Measurements from ENCODE around the gene LUC7L3. TPM values are rescaled to one million over a fixed set of nuclear protein-coding genes. Genes with fewer than 3 reads are reported as not detected.

The LUC7L3 gene
- total and polyA plus RNA-seq, 2 of the 13 experiments (the other 11 are each of a cell fraction or from before 2014, with no cell fraction given): 108 to 120 TPM

DNA sequence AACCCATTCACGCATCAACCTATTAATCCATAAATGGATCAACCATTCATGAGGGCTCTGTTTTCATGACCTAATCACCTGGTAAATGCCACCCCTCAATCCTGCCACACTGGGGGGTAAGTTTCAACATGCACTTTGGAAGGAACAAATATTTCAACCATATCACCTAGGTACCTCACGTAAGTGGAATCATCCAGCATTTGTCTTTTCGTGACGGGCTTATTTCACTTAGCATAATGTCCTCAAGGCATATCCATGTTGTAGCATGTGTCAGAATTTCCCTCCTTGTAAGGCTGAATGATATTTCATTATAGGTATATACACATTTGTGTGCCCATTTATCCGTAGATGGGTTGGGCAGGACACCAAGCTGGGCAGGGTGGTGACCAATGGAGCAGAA, 47.3 kb upstream of the LUC7L3 start (continued):
- TF ChIP-seq ZNF17 (CRISPR knock-in tag; IDR thresholded peaks at IDR 0.05) (no peak), ZNF782 (CRISPR knock-in tag; IDR thresholded peaks at IDR 0.05; ENCODE audit: borderline replicate concordance) (no peak), ZFP1 (CRISPR knock-in tag; IDR thresholded peaks at IDR 0.05) (no peak), ZNF160 (CRISPR knock-in tag; IDR thresholded peaks at IDR 0.05) (no peak), CBX5 (CRISPR knock-in tag; IDR thresholded peaks at IDR 0.05; ENCODE audit: borderline replicate concordance) (no peak), ZNF235 (CRISPR knock-in tag; IDR thresholded peaks at IDR 0.05; ENCODE audit: borderline replicate concordance) (no peak)
- TF ChIP-seq, protein P1, sequence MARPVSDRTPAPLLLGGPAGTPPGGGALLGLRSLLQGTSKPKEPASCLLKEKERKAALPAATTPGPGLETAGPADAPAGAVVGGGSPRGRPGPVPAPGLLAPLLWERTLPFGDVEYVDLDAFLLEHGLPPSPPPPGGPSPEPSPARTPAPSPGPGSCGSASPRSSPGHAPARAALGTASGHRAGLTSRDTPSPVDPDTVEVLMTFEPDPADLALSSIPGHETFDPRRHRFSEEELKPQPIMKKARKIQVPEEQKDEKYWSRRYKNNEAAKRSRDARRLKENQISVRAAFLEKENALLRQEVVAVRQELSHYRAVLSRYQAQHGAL (CRISPR knock-in tag; IDR thresholded peaks at IDR 0.05; ENCODE audit: not compliant biosample characterization): no peak
- TF ChIP-seq, protein P2, sequence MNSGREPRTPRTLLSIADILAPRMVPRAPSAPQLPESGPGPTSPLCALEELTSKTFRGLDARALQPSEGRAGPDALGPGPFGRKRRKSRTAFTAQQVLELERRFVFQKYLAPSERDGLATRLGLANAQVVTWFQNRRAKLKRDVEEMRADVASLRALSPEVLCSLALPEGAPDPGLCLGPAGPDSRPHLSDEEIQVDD (CRISPR knock-in tag; IDR thresholded peaks at IDR 0.05; ENCODE audit: borderline replicate concordance): no peak
- TF ChIP-seq, protein P3, sequence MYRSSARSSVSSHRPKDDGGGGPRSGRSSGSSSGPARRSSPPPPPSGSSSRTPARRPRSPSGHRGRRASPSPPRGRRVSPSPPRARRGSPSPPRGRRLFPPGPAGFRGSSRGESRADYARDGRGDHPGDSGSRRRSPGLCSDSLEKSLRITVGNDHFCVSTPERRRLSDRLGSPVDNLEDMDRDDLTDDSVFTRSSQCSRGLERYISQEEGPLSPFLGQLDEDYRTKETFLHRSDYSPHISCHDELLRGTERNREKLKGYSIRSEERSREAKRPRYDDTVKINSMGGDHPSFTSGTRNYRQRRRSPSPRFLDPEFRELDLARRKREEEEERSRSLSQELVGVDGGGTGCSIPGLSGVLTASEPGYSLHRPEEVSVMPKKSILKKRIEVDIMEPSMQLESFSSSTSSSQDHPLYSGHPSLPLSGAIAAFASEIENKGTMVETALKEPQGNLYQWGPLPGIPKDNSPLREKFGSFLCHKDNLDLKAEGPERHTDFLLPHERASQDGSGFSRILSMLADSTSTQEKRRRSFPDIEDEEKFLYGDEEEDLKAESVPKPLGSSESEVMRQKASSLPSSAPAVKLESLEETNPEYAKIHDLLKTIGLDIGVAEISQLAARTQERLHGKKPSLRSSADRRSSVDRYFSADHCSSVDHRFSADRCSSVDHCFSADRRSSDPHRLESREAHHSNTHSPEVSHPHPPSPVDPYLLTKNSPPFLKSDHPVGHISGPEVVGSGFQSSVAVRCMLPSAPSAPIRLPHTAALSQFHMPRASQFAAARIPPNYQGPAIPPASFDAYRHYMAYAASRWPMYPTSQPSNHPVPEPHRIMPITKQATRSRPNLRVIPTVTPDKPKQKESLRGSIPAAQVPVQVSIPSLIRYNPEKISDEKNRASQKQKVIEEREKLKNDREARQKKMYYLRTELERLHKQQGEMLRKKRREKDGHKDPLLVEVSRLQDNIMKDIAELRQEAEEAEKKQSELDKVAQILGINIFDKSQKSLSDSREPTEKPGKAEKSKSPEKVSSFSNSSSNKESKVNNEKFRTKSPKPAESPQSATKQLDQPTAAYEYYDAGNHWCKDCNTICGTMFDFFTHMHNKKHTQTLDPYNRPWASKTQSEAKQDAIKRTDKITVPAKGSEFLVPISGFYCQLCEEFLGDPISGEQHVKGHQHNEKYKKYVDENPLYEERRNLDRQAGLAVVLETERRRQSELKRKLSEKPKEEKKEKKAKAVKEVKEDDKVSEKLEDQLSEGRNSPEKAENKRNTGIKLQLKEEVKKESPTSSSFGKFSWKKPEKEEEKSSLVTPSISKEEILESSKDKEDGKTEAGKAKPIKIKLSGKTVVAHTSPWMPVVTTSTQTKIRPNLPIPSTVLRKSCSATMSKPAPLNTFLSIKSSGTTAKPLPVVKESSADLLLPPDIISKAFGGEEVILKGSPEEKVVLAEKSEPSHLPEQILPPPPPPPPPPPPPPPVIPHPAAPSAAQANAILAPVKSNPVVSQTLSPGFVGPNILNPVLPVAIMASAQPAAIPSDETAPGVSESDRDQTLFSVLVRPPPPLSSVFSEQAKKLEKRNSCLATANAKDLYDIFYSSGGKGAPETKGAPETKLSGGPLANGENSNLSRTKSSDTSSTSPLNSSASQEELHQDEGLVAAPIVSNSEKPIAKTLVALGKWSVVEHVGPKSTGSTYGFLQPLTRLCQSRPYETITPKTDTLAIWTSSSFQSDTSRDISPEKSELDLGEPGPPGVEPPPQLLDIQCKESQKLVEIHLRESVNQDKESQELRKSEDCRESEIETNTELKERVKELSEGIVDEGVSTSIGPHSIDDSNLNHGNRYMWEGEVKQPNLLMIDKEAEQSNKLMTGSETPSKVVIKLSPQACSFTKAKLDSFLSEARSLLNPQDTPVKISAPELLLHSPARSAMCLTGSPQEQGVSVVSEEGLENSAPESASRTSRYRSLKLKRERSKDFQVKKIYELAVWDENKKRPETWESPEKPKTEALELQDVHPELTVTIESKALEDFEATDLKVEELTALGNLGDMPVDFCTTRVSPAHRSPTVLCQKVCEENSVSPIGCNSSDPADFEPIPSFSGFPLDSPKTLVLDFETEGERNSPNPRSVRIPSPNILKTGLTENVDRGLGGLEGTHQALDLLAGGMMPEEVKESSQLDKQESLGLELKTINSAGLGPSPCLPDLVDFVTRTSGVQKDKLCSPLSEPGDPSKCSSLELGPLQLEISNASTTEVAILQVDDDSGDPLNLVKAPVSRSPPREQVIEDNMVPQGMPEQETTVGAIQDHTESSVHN (CRISPR knock-in tag; IDR thresholded peaks at IDR 0.05): no peak
